ENCODE measurements around the gene UBA7.

- no peak for TF ChIP-seq CTCF (IDR thresholded peaks at IDR 0.05)
- TF ChIP-seq POLR2A (IDR thresholded peaks at IDR 0.05), result no peak
- TF ChIP-seq POLR2AphosphoS5 (IDR thresholded peaks at IDR 0.05), result no peak
- TF ChIP-seq EP300 (IDR thresholded peaks at IDR 0.05), result no peak
These were observed 43.8 kb downstream of the UBA7 start for GRCh38 chr3:49769926-49770325.

All from upper lobe of left lung (tissue), 4 donors.